Activated T-helper 1 cell treated with anti-CD3 and anti-CD28 coated beads, Interleukin-2, amount 50 U/mL, for 16 hours (primary cell): ENCODE results near the gene KBTBD12.
"Not testable (repeated sequence)": the region's sequence is repeated elsewhere in the genome, so short reads cannot be mapped to it uniquely, and the experiment has no call there.

Source experiments
- DNase-seq, 2 donors: peaks; one replicate each; pipeline ENCODE4 v3.0.0-alpha.2; 2020; ENCODE audit warnings: low read depth in 1 of 2, low spot score in 1 of 2

KBTBD12 gene

GRCh38 chr3:127915115-127915936, at the start of gene KBTBD12:
Gene KBTBD12, plus strand, starts transcription at chr3:127915232. Its CDS starts 7,830 bp downstream, at chr3:127923062.
- DNase-seq = no peak

GRCh38 chr3:127865941-127866340, 49.1 kb upstream of the KBTBD12 start:
- no peak for DNase-seq

- DNase-seq = no peak
Measured at GRCh38 chr3:127867412-127867811, 47.6 kb upstream of the KBTBD12 start.

GRCh38 chr3:127867986-127868385, 47.0 kb upstream of the KBTBD12 start:
- DNase-seq = no peak

- no peak for DNase-seq
Measured at GRCh38 chr3:127870156-127870555, 44.9 kb upstream of the KBTBD12 start.

GRCh38 chr3:127874097-127874496, 40.9 kb upstream of the KBTBD12 start:
- not testable (repeated sequence) for DNase-seq

- DNase-seq = no peak
Measured at GRCh38 chr3:127881586-127881985, 33.4 kb upstream of the KBTBD12 start.

- no peak for DNase-seq
Measured at GRCh38 chr3:127884041-127884440, 31.0 kb upstream of the KBTBD12 start.

GRCh38 chr3:127886231-127886955, 28.6 kb upstream of the KBTBD12 start:
- no peak for DNase-seq

GRCh38 chr3:127886956-127887231, 28.1 kb upstream of the KBTBD12 start:
- DNase-seq = no peak

GRCh38 chr3:127887321-127887720, 27.7 kb upstream of the KBTBD12 start:
- no peak for DNase-seq

- no peak for DNase-seq
Measured at GRCh38 chr3:127888156-127888555, 26.9 kb upstream of the KBTBD12 start.

- DNase-seq = no peak
Measured at GRCh38 chr3:127888564-127889107, 26.4 kb upstream of the KBTBD12 start.

- no peak for DNase-seq
Measured at GRCh38 chr3:127889461-127889863, 25.6 kb upstream of the KBTBD12 start.

- no peak for DNase-seq
Measured at GRCh38 chr3:127889976-127890650, 24.9 kb upstream of the KBTBD12 start.

GRCh38 chr3:127890651-127891290, 24.3 kb upstream of the KBTBD12 start:
- DNase-seq = peak in 1 of 2 donors; percentile 3

- no peak for DNase-seq
Measured at GRCh38 chr3:127894481-127894880, 20.6 kb upstream of the KBTBD12 start.

- no peak for DNase-seq
Measured at GRCh38 chr3:127899200-127899599, 15.8 kb upstream of the KBTBD12 start.

- no peak for DNase-seq
Measured at GRCh38 chr3:127899766-127900165, 15.3 kb upstream of the KBTBD12 start.

- no peak for DNase-seq
Measured at GRCh38 chr3:127900536-127900935, 14.5 kb upstream of the KBTBD12 start.

- no peak for DNase-seq
Measured at GRCh38 chr3:127902486-127902885, 12.5 kb upstream of the KBTBD12 start.
